GM21737 (cell line): Measurements from ENCODE around the gene TMEM92.

Source experiments
- ATAC-seq: cut with Tn5 transposase; IDR thresholded peaks from one replicate; pipeline ENCODE4 v1.9.1; 2021; ENCODE audit warnings: mild to moderate bottlenecking, moderate library complexity; ENCODE audit not compliant: unreplicated experiment

TMEM92 gene

GRCh38 chr17:50274142-50274896 lies at the start of gene TMEM92:
Gene TMEM92, plus strand, starts transcription at chr17:50274466. Its CDS starts 36 bp downstream, at chr17:50274502.
- ATAC-seq: no peak

- ATAC-seq: no peak
Measured at GRCh38 chr17:50225701-50226240, 48.5 kb upstream of the TMEM92 start.

- ATAC-seq: no peak
Measured at GRCh38 chr17:50234581-50234980, 39.7 kb upstream of the TMEM92 start.

GRCh38 chr17:50237901-50238300 lies 36.4 kb upstream of the TMEM92 start:
- no peak for ATAC-seq

GRCh38 chr17:50238601-50239280 lies 35.5 kb upstream of the TMEM92 start:
- no peak for ATAC-seq

GRCh38 chr17:50239937-50240336 lies 34.3 kb upstream of the TMEM92 start:
- no peak for ATAC-seq

GRCh38 chr17:50240851-50241250 lies 33.4 kb upstream of the TMEM92 start:
- ATAC-seq: no peak

GRCh38 chr17:50241431-50241830 lies 32.8 kb upstream of the TMEM92 start:
- ATAC-seq: no peak

GRCh38 chr17:50244771-50245170 lies 29.5 kb upstream of the TMEM92 start:
- ATAC-seq: no peak

GRCh38 chr17:50248255-50248654 lies 26.0 kb upstream of the TMEM92 start:
- ATAC-seq: no peak

- no peak for ATAC-seq
Measured at GRCh38 chr17:50252781-50253180, 21.5 kb upstream of the TMEM92 start.

GRCh38 chr17:50255766-50256635 lies 18.3 kb upstream of the TMEM92 start:
- no peak for ATAC-seq

- ATAC-seq: no peak
Measured at GRCh38 chr17:50256826-50257618, 17.2 kb upstream of the TMEM92 start.

GRCh38 chr17:50257676-50258224 lies 16.5 kb upstream of the TMEM92 start:
- no peak for ATAC-seq

GRCh38 chr17:50258647-50259476 lies 15.4 kb upstream of the TMEM92 start:
- ATAC-seq: no peak

GRCh38 chr17:50259477-50260324 lies 14.6 kb upstream of the TMEM92 start:
- no peak for ATAC-seq

GRCh38 chr17:50260501-50260911 lies 13.8 kb upstream of the TMEM92 start:
- ATAC-seq: no peak
